HG02852 (cell line): ENCODE measurements around the gene CHST2.
"Not testable (repeated sequence)": the region's sequence is repeated elsewhere in the genome, so short reads cannot be mapped to it uniquely, and the experiment has no call there.

Source experiments
- ATAC-seq: cut with Tn5 transposase; IDR thresholded peaks from one replicate; pipeline ENCODE4 v1.9.1; 2021; ENCODE audit warnings: mild to moderate bottlenecking, moderate library complexity; ENCODE audit not compliant: unreplicated experiment

CHST2 gene, protein sequence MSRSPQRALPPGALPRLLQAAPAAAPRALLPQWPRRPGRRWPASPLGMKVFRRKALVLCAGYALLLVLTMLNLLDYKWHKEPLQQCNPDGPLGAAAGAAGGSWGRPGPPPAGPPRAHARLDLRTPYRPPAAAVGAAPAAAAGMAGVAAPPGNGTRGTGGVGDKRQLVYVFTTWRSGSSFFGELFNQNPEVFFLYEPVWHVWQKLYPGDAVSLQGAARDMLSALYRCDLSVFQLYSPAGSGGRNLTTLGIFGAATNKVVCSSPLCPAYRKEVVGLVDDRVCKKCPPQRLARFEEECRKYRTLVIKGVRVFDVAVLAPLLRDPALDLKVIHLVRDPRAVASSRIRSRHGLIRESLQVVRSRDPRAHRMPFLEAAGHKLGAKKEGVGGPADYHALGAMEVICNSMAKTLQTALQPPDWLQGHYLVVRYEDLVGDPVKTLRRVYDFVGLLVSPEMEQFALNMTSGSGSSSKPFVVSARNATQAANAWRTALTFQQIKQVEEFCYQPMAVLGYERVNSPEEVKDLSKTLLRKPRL

DNA sequence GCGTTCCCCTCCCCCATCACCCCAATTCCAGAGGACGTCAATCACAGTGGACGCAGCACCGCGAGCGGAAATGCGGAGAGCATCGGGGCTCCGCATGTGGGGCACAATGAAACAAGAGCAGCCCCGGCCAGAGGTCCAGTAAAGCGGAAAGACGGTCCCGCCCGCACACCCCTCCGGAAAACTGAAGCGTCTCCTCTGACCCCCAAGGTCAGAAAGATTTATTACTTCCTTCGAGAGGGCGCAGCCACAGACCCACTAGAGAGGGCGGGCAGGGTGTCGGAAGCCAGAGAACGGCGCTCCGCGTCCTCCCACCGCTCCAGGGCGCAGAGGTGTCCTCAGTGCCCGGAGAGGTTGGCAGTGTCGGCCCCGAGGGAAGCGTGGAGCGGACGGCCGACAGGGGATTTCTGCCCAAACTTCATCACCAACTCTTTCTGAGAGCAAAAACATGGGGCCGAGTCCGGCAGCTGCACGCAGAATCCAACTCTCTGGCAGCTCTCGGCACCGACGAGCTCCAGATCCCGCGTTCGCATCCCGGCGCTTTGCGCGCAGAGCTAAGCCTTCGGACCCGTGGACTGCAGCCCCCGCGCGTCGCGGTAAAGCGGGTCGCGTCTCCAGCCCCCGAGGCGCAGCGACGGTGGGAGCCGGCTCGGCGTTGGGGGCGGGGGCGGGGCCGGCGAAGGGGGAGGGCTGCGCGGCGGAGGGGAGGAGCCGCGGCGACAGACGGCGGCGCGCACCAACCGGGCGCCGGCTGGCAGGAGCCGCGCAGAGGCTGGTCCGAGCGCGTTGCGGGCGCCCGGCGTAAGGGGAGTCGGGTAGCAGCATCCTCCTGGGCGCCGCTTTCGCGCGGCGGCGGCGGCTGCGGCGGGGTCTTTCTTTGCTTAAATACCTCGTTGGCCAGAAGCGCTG is at the start of gene CHST2:
Gene CHST2 (plus strand): TSS at position 763 of the 906 bp plus-strand sequence. CDS start 1,046 bp downstream, outside the sequence.
- peak; percentile 69 for ATAC-seq

DNA sequence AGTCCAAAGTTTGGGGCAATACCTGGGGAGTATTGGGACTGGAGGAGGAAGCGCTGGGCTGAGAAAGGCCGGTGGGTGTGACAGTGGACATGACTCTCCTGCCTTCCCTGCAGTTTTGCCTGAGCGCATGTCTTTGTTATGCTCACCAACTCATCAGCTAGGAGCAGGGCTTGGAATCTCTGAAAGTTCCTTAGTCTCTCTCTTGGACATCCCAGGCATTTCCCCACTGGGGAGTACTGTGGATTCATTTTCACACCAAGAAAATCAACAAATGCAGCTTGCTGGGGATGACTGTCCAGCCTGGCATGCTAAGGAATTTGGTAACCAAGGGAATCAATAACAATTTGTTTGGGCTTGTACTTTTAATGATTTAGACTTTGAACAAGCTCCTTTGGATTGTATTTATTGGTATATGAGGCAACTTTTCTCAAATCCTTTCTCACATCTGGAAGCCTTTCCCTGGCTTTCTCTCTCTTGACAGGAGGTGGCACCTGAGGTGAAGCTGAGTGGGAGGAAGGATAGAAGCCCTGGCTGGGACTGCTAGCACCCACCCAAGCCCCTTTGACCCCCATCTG is 48.5 kb upstream of the CHST2 start:
- no peak for ATAC-seq

DNA sequence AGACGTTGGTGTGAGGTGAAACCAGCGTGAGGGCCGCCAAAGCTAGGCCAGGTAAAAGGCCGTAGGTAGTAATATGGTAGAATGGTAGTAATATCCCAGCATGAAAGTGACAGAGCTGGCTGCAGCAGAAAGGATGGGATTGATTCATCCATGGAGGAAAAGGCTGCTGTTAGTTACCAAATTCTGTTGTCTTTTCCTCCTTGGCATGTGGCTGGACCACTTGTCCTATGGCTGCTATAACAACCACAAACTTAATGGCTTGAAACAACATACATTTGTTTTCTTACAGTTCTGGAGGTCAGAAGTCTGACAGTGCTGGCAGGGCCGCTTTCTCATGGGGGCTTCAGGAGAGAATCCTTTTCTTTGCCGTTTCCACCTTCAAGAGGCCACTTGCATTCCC is 47.8 kb upstream of the CHST2 start:
- no peak for ATAC-seq

- not testable (repeated sequence) for ATAC-seq
Observed at GRCh38 chr3:143072298-143073020, 47.1 kb upstream of the CHST2 start.

GRCh38 chr3:143073541-143073940 is 46.0 kb upstream of the CHST2 start:
- ATAC-seq, result not testable (repeated sequence)

- not testable (repeated sequence) for ATAC-seq
Observed at GRCh38 chr3:143073983-143074382, 45.6 kb upstream of the CHST2 start.

GRCh38 chr3:143078883-143079282 is 40.7 kb upstream of the CHST2 start:
- ATAC-seq, result no peak

DNA sequence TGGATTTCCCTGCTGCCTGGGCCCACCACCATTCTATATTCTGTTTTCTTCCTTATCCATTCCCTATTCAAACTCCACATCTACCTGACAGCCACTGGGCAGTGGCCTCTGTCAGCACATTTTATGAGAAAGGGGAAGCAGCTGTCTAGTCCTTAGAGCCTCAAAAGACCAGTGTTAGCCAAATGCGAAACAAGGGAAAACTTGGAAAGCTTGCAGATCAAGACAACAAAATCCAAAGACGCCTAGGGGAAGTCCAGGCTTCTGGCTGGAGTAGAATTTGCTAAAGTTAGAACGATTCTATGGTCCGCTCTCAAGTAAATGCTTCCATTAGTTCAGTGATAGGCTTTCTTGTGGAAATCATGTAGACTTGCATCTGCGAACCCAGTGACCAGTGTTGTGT is 39.4 kb upstream of the CHST2 start:
- ATAC-seq, result no peak

DNA sequence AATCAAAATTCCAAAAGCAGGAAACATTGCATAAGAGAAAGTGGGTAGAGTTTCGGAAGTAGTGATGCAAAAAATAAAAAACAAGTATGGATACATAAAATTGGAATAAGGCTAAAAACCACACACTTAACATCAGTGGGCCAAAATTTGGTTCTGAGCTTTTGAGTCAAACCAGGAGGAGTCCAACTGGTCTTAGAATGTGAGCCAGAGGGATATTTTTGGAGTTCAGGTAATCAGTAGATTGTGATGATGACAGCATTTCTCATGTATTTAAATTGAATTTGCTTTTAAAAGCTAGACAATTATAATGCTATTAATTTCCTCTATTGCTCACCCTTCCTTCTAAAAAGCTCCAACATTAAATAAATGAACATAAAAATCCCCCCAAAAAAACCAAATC is 38.2 kb upstream of the CHST2 start:
- ATAC-seq, result no peak

DNA sequence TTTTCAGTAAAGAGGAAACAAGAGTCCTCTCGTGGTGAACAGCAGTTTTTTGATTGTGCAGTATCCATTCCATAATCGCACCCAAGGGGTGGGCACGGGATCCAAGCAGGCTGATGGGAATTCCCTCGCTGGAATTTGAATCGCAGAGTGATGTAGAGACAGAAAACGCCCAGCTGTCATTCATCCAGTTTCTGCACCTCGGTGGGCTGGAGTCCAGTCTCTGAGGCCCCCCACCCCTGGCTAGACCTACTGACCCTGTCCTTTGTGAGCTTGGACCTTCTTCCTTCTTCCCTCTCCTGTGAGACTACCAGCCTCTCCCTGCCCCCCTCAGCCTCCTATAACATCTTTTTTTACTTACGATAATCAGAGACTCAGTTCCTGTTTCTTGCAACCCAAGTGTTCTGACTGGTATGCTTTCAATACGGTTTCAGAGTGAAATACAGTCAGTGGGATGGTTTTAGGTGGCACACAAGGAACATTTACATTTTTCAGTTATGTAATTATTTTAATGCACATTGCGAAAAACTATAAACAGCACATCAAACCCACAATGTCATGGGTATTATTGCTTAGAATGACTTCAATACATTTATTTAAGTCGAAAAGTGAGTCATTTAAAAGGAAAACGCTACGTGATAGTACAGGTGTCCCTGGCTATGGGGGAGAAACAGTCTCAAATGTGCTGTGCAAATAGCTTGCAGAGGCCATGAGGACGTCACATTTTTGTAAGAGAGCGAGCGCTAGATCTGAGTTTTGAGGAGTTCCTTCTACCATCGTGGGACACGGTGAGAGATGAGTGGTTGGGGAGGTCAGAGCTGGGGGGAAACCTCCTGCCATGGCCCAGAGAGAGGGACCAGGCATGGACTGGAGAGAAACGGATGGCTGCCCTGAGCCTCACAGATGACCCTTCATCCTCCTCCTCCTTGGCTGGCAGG is 37.5 kb upstream of the CHST2 start:
- peak; percentile 70 for ATAC-seq

- ATAC-seq, result no peak
Observed at GRCh38 chr3:143083781-143084180, 35.8 kb upstream of the CHST2 start.

DNA sequence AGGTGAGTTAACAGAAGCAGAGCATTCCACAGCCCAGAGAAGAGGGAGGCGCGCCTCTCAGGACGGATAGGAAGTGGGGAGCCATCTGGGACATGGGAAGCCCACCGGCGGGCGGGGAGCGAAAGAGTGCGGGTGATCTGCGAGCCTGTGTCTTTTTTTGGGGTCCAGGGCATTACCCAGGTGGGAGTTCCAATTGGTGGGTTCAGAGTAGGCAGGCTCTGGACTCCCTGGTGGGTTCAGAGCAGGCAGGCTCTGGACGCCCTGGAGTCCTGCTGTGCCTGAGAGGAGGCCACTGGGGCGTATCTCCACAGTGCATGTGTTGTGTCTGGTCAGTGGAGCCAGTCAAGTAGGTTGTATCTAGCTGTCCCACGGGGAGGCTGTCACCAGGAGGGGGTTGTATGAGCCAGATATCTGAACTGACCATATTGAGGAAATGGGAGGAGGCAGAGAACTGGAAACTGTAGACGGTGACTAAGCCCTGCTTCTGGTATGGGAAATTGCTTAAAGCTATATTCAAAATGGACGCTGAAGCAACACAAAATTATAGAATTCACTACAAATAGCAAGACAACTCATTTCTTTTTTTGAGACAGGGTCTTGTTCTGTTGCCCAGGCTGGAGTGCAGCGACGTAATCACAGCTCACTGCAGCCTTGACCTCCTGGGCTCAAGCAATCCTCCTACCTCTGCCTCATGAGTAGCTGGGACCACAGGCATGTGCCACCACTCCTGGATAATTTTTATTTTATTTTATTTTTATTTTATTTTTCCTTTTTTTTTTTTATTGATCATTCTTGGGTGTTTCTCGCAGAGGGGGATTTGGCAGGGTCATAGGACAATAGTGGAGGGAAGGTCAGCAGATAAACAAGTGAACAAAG is 34.5 kb upstream of the CHST2 start:
- peak; percentile 61 for ATAC-seq

DNA sequence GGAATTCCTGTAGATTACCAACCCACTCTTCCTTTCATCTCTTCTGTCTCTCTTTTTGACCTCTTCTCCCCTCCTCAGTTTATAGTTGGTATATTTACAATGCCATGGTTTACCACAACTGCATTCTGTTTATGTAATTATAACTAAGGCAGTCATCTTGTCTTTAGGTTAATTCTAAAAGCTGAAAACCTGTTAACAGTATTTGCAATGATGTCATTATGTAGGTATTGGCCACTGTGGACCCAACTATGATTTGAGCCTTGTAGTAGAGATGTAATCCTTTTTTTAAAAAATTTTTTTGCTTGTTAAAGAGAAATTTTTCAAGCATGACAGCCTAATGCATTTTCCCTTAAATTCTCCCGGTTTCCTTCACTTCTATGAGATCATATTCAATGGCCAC is 30.7 kb upstream of the CHST2 start:
- ATAC-seq, result no peak

- ATAC-seq, result no peak
Observed at GRCh38 chr3:143089965-143090364, 29.6 kb upstream of the CHST2 start.

- no peak for ATAC-seq
Observed at GRCh38 chr3:143090486-143090885, 29.1 kb upstream of the CHST2 start.

DNA sequence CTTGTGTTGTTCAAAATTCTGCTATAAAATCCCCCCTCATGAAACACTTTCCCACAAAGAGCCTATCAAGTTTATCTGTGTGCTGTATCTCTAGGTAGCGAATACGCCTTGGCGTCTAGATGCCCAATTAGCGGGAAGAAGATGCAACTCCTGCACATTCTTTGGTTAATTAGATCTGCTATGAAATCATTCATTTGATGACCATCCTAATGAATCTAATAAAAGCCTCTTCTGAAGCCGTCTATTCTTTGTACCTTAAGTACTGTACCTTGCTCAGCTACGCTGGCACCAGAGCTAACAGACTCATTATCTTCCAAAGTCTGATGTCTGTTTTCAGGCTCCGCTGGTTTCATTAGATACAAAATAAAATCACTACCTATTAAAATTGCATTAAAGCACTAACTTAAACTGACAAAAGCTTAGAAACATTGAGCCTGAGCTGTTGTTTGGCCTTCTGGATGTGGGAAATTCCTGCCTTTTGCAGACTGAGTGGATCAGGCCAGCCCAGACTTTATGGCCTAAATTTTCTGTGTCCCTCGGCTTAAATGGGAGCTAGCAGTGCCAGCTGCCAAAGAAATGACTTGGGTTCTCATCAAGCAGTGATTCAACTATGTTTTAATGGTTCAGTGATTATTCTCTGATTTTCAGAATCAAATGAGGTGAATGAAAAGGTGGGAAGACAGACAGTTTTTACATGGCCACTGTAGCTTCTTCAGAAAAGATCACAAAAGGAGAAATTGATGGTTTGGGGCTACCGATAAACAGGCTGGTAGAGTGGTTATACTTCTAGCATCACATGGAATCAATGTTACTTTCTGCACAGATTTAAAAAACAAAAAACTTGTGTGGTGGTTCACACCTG is 28.4 kb upstream of the CHST2 start:
- no peak for ATAC-seq

DNA sequence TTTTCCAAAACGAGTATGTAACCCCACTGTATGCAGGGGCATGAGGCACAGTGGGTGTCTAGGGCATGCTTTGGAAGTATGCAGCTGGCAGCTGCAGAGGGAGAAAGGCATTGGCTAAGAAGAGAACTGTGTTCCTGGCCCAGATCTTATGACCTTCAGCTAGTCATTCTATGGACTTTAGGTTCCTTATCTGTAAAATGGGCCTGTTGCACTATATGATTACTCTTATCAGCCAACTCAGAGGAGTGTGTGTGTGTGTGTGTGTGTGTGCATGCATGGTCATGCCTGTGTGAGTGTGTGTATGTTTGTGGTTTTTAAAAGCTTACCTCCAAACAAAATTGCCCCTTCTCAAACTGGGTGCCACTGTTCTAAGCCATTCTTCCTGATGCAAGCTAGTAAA is 27.4 kb upstream of the CHST2 start:
- no peak for ATAC-seq

DNA sequence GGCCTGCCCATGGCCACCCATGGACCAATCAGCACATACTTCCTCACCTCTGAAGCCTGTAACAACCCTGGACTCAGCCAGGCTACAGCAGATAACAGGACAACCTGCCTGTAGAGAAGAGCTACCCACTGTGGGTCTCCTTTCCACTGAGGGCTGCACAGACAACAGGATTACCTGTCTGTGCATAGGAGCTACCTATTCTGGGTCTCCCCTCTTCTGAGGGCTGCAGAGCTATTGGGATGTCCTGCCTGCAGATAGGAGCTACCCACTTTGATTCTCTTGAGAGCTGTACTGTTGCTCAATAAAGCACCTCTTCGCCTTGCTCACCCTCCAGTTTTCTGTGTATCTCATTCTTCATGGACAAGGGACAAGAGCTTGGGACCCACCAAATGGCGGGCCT is 23.8 kb upstream of the CHST2 start:
- no peak for ATAC-seq
